ENCODE measurements around the gene OLIG1. TPM values are rescaled to one million over a fixed set of nuclear protein-coding genes. Genes with fewer than 3 reads are reported as not detected.

The OLIG1 gene
- total RNA-seq, 4 donors from 2014 or later = 1.2 TPM; not detected in 3

DNA sequence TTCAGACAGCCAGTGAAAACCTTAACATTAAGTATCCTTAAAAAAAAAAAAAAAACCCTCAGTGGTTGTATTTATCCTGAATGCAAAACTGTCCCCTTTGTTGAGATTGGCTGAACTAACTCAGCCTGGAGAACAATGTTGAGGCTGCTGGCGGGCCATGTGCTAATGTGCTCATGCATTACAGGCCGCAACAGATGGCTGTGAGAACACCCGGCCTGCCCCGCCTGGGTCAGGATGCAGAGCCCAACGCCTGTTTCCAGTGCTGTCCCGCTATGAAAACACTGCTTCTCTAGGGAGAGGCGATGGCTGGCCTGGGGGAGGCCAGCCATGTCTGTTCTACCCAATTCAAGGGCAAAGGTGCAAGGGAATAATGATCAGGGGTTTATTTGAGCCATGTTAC, 30.4 kb upstream of the OLIG1 start:
- TF ChIP-seq, protein P1, sequence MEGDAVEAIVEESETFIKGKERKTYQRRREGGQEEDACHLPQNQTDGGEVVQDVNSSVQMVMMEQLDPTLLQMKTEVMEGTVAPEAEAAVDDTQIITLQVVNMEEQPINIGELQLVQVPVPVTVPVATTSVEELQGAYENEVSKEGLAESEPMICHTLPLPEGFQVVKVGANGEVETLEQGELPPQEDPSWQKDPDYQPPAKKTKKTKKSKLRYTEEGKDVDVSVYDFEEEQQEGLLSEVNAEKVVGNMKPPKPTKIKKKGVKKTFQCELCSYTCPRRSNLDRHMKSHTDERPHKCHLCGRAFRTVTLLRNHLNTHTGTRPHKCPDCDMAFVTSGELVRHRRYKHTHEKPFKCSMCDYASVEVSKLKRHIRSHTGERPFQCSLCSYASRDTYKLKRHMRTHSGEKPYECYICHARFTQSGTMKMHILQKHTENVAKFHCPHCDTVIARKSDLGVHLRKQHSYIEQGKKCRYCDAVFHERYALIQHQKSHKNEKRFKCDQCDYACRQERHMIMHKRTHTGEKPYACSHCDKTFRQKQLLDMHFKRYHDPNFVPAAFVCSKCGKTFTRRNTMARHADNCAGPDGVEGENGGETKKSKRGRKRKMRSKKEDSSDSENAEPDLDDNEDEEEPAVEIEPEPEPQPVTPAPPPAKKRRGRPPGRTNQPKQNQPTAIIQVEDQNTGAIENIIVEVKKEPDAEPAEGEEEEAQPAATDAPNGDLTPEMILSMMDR (IDR thresholded peaks at IDR 0.05) = no peak
- TF ChIP-seq POLR2A (IDR thresholded peaks at IDR 0.05) = no peak
- no peak overlapping the region for H3K4me3 ChIP-seq (ENCODE audit: low read depth, poor library complexity, severe bottlenecking)
- intact Hi-C loops (cut with DNase I; ENCODE audit: low total_unique reads) = no loop called here
- no peak for DNase-seq (ENCODE audit: low spot score in 2 of 2)
- WGBS, 2 donors = 85 to 89% methylated on average over 7 of the region's 7 CpGs

GRCh38 chr21:33040215-33040614, 29.7 kb upstream of the OLIG1 start:
- no peak for DNase-seq (ENCODE audit: low spot score in 2 of 2)
- 93 to 94% methylated on average over 3 of the region's 3 CpGs for WGBS, 2 donors
- H3K4me3 ChIP-seq (ENCODE audit: low read depth, poor library complexity, severe bottlenecking) = no peak overlapping the region
- TF ChIP-seq, protein P1 (IDR thresholded peaks at IDR 0.05) = no peak
- intact Hi-C loops (cut with DNase I; ENCODE audit: low total_unique reads) = no loop called here

DNA sequence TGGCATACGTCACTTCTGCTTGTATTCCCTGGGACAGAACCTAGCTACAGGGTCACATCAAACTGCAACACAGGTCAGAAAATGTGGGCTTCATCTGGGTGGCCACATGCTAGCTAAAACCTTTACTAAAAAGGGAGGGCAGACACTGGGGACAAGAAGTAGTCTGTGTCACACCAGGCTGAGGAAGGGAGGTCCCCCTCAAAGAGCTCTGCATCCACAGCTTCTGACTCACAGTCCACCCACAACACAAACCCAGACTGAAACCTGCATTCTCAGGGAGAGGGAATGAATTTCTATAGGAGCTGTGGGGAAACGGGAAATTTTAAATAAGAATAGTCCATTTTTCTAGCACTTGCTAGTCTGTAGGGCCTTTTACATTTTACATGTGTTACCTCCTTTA, 28.0 kb upstream of the OLIG1 start:
- TF ChIP-seq POLR2A (IDR thresholded peaks at IDR 0.05) = no peak
- TF ChIP-seq, protein P1 (IDR thresholded peaks at IDR 0.05) = no peak
- DNase-seq (ENCODE audit: low spot score in 2 of 2) = no peak
- WGBS, 2 donors = 55 to 60% methylated on average over 2 of the region's 2 CpGs
- intact Hi-C loops (cut with DNase I; ENCODE audit: low total_unique reads) = no loop called here
- H3K4me3 ChIP-seq (ENCODE audit: low read depth, poor library complexity, severe bottlenecking) = no peak overlapping the region

DNA sequence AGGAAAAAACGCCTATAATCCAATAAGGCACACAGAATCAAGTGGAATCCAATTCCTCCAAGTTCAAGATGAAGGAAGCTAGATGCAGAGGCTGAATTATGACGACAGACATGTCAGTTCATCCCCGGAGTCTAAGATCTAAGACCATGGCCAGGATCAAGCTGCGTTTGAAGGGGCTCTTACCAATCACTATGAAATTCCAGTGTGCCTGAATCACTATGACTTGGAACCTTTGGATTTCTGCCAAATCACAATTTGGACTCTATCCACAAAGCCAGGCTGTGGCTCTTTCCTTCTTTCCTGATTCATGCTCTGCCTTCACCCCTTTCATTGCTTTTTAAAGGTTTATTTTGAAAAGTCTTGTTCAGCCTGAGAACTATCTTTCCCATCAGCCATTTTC, 27.1 kb upstream of the OLIG1 start:
- no peak for DNase-seq (ENCODE audit: low spot score in 2 of 2)
- no peak overlapping the region for H3K4me3 ChIP-seq (ENCODE audit: low read depth, poor library complexity, severe bottlenecking)
- TF ChIP-seq, protein P1 (IDR thresholded peaks at IDR 0.05) = no peak
- no peak for TF ChIP-seq POLR2A (IDR thresholded peaks at IDR 0.05)
- WGBS, 2 donors = 24 to 27% methylated on average over 4 of the region's 4 CpGs
- intact Hi-C loops (cut with DNase I; ENCODE audit: low total_unique reads) = no loop called here

DNA sequence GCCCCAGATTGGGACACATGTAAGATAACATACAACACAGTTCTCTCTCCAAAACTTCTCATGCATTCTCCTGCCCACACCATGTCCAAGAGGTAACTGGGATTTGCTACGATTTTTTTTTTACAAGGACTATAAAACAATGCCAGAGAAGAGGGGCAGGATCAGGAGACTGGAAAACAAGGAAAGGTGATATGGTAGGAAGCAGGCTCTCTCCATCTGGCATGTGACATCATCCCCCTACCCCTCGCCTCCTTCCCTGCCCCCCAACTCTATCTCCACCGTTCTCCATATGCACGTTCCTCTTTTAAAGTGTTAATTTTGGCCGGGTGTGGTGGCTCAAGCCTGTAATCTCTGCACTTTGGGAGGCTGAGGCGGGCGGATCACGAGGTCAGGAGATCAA, 23.5 kb upstream of the OLIG1 start:
- TF ChIP-seq, protein P1 (IDR thresholded peaks at IDR 0.05) = no peak
- TF ChIP-seq POLR2A (IDR thresholded peaks at IDR 0.05) = no peak
- no peak overlapping the region for H3K4me3 ChIP-seq (ENCODE audit: low read depth, poor library complexity, severe bottlenecking)
- no peak for DNase-seq (ENCODE audit: low spot score in 2 of 2)
- WGBS, 2 donors = 65 to 70% methylated on average over 8 of the region's 8 CpGs
- intact Hi-C loops (cut with DNase I; ENCODE audit: low total_unique reads) = no loop called here

GRCh38 chr21:33047231-33047630, 22.7 kb upstream of the OLIG1 start:
- no peak overlapping the region for H3K4me3 ChIP-seq (ENCODE audit: low read depth, poor library complexity, severe bottlenecking)
- intact Hi-C loops (cut with DNase I; ENCODE audit: low total_unique reads) = no loop called here
- DNase-seq (ENCODE audit: low spot score in 2 of 2) = no peak
- TF ChIP-seq, protein P1 (IDR thresholded peaks at IDR 0.05) = no peak
- TF ChIP-seq POLR2A (IDR thresholded peaks at IDR 0.05) = no peak
- 37 to 49% methylated on average over 5 of the region's 5 CpGs for WGBS, 2 donors
